ENCODE data around the gene HOXD10. TPM values are rescaled to one million over a fixed set of nuclear protein-coding genes. Genes with fewer than 3 reads are reported as not detected.

The HOXD10 gene
- total RNA-seq, 1 experiment from 2014 or later, result not detected

- H3K27me3 ChIP-seq (ENCODE audit: control insufficient read depth, insufficient read depth, low read length), result peaks cover 2% of the 10 kb centered on the region; the same call in 1 of the 2 replicates
- in situ Hi-C loops (cut with HindIII; ENCODE audit: low pct_unique_long_range_greater_than_20kb, low sequenced_read_pairs), result no loop called here
- no peak for ATAC-seq
Measured at GRCh38 chr2:176155356-176156044, 38.9 kb downstream of the HOXD10 start.

More at GRCh38 chr2:176155356-176156044, 38.9 kb downstream of the HOXD10 start:
- POLR2A ChIA-PET, result no interaction called here
- H3K4me1 ChIP-seq (ENCODE audit: control insufficient read depth, insufficient read depth, low read length), result peaks cover 3% of the 10 kb centered on the region; the same call in 1 of the 2 replicates
- CTCF ChIA-PET, result interaction anchor here (0.6 to 1.5 kb wide), 2 partner anchors 300 to 1900 kb away, joined by 3 to 5 read pairs; no protein-coding TSS in a partner anchor
- no peak overlapping the region for H3K27ac ChIP-seq (ENCODE audit: low read length)
- intact Hi-C loops (cut with micrococcal nuclease; ENCODE audit: unreplicated experiment), result no loop called here
- TF ChIP-seq TCF7L2 (IDR thresholded peaks at IDR 0.05; ENCODE audit: low read depth, low read length) (no peak), POLR2AphosphoS5 (IDR thresholded peaks at IDR 0.05; ENCODE audit: low read depth, low read length) (no peak), SIN3A (IDR thresholded peaks at IDR 0.05; ENCODE audit: borderline replicate concordance, insufficient read depth, low read depth, low read length) (no peak), REST (IDR thresholded peaks at IDR 0.05; ENCODE audit: insufficient read depth in 1 of 2, low read depth in 2 of 2, low read length in 1 of 2) (no peak), CTCF (IDR thresholded peaks at IDR 0.05) (no peak)
- H3K4me3 ChIP-seq (ENCODE audit: low read depth in 2 of 2, low read length in 2 of 2), result no peak overlapping the region
- DNase-seq (ENCODE audit: low read depth, low spot score), result no peak
- no peaks in the 10 kb centered on the region for H3K9me3 ChIP-seq (ENCODE audit: control insufficient read depth, insufficient read depth, low read depth, low read length)
- BruUV-seq (replicated peaks), result no TSS peak
- no peaks in the 10 kb centered on the region for H3K36me3 ChIP-seq (ENCODE audit: control insufficient read depth, insufficient read depth, low read length)

Measured in Panc1 (cell line).